Ramos (cell line): ENCODE measurements around the gene TRPM1.

Experiments
- in situ Hi-C: fragments of 300-500 bp; cut with MboI; formaldehyde crosslinking; loops from one replicate; pipeline ENCODE4 v1.14.3; 2022; ENCODE audit warnings: low sequenced_read_pairs; ENCODE audit not compliant: unreplicated experiment

TRPM1 gene

GRCh38 chr15:31025996-31026395 lies 75.5 kb downstream of the TRPM1 start:
- in situ Hi-C loops: no loop called here

GRCh38 chr15:31024979-31025378 lies 76.5 kb downstream of the TRPM1 start:
- in situ Hi-C loops: no loop called here

- in situ Hi-C loops: no loop called here
Observed at GRCh38 chr15:31024330-31024729, 77.2 kb downstream of the TRPM1 start.

- in situ Hi-C loops: no loop called here
Observed at GRCh38 chr15:31023841-31024240, 77.7 kb downstream of the TRPM1 start.

- in situ Hi-C loops: no loop called here
Observed at GRCh38 chr15:31021067-31021665, 80.4 kb downstream of the TRPM1 start.

GRCh38 chr15:31020542-31020941 lies 81.0 kb downstream of the TRPM1 start:
- in situ Hi-C loops: no loop called here

GRCh38 chr15:31019986-31020385 lies 81.5 kb downstream of the TRPM1 start:
- in situ Hi-C loops: no loop called here

- in situ Hi-C loops: no loop called here
Observed at GRCh38 chr15:31017311-31017710, 84.2 kb downstream of the TRPM1 start.

GRCh38 chr15:31016446-31016915 lies 85.0 kb downstream of the TRPM1 start:
- in situ Hi-C loops: no loop called here

GRCh38 chr15:31014608-31014925 lies 87.0 kb downstream of the TRPM1 start:
- in situ Hi-C loops: no loop called here

- in situ Hi-C loops: no loop called here
Observed at GRCh38 chr15:31013863-31014607, 87.5 kb downstream of the TRPM1 start.

GRCh38 chr15:31012455-31012854 lies 89.1 kb downstream of the TRPM1 start:
- in situ Hi-C loops: no loop called here

- in situ Hi-C loops: no loop called here
Observed at GRCh38 chr15:31010036-31010435, 91.5 kb downstream of the TRPM1 start.

- in situ Hi-C loops: no loop called here
Observed at GRCh38 chr15:31005660-31006059, 95.9 kb downstream of the TRPM1 start.

GRCh38 chr15:31004220-31004733 lies 97.2 kb downstream of the TRPM1 start:
- in situ Hi-C loops: no loop called here

GRCh38 chr15:31001702-31002101 lies 99.8 kb downstream of the TRPM1 start:
- in situ Hi-C loops: no loop called here

GRCh38 chr15:30999729-31000128 lies 101.8 kb downstream of the TRPM1 start:
- in situ Hi-C loops: no loop called here

GRCh38 chr15:30997270-30997669 lies 104.3 kb downstream of the TRPM1 start:
- in situ Hi-C loops: no loop called here

GRCh38 chr15:30992249-30992864 lies 109.2 kb downstream of the TRPM1 start:
- in situ Hi-C loops: no loop called here

GRCh38 chr15:30991255-30992235 lies 110.0 kb downstream of the TRPM1 start, which contains the start of gene MTMR10:
Gene MTMR10 (minus strand): TSS chr15:30991628. CDS start chr15:30991506, 122 bp downstream.
- in situ Hi-C loops: no loop called here
